Left renal pelvis (tissue), 4 donors: ENCODE results near the gene GRIN2D. TPM values are rescaled to one million over a fixed set of nuclear protein-coding genes. Genes with fewer than 3 reads are reported as not detected.

ENCODE experiments used
- DNase-seq, 4 donors: peaks; one replicate each; pipeline ENCODE4 v3.0.0-alpha.2; 2013; ENCODE audit warnings: low read depth in 4 of 4, low spot score in 3 of 4
- polyA plus RNA-seq, 4 donors: library from polyadenylated mRNA; unstranded; fragments of 120-200 nt; gene quantifications; one replicate each; pipeline ENCODE4 v1.2.1, GENCODE V29; 2013; ENCODE audit not compliant: insufficient read length in 4 of 4

The GRIN2D gene
- polyA plus RNA-seq: 1 to 10 TPM in 1 of 4 donors, under 1 TPM in 3; 0.54 to 2.2 (median 0.67) TPM

DNA sequence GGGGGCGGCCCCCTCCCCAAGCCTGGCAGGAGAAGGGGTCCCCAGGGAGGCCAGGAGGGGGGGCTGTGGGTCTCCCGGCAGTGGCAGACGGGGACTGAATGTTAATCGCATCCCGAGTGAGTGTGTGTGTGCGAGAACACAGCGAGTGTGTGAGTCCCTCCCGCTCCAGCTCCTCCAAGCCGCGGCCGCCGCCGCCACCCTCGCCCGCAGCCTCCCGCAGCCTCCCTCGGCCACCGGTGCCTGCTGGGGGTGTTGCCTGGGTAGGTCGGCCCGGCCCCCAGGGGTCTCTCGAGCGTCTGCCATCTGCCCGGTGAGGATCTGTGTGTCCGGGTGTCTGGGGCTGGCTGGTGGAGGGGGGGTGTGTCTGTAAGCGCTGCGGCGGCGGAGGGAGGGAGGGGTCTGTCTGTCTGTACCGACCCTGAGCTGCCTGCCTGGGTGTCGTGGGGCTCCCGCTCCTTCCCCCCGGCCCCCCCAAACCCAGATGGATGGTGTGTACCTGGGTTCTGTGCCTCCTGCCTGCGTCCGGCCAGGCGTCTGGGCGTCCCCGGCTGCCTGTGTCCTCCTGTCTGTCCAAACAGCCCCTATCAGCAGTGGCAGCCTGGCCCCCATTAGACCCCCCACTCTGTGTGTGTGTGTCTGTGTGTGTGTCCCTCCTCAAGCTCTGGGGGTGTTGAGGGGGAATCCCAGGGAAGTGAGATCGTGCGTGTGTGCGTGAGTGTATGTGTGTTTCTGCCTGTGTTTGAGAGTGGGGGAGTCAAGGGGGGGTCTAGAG is at the start of gene GRIN2D:
GRIN2D (plus strand) TSS at position 110 of the 772 bp plus-strand sequence. CDS start 4,725 bp downstream, outside the sequence.
- no peak for DNase-seq

DNA sequence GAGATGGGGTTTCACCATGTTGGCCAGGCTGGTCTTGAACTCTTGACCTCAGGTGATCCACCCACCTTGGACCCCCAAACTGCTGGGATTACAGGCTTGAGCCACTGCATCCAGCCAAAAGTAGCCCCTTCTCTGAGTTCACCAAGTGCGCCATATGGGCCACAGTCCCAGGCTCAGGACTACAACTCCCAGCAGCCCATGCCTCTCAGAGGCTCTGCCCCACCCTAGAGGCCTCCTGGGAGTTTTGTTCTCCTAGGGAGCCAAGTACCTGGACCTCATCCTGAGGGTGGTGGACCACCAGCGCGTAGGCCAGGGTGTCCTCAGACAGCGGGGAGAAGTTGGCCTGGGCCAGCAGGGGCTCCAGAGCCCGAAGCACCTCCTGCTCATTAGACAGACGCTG is 48.6 kb upstream of the GRIN2D start:
- no peak for DNase-seq

DNA sequence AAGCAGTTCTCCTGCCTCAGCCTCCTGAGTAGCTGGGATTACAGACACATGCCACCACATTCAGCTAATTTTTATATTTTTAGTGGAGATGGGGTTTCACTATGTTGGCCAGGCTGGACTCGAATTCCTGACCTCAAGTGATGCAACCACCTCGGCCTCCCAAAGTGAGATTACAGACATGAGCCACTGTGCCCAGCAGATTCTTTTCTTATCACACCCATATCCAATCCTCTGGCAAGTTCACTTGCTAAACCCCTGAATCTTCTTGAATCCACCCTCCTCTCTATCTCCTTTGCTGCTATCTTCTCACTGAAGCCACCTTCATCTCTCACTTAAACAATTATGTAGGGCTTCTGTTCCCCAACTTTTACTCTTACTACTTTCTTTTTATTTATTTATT is 47.3 kb upstream of the GRIN2D start:
- DNase-seq: no peak

DNA sequence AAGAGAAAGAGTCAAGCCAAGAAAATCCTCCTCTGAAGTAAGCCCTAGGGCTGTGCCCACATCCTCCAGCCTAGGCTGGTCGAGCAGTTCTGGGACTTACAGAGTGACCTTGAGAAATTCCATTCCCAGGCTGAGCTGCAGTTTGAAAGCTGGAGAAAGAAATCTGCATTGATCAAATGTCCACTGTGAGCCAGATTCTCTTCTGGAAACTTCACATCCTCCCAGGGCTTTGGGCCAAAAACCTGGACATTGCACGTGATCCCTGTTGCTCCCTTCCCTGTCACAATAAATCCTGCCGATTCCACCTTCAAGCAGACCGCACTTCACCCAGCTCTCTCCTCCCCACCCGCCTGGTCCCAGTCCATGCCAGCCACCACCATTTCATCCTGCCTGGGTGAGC is 45.4 kb upstream of the GRIN2D start:
- DNase-seq: no peak

GRCh38 chr19:48348737-48349136 is 44.7 kb upstream of the GRIN2D start:
- DNase-seq: no peak

- no peak for DNase-seq
Observed at GRCh38 chr19:48350856-48351255, 42.6 kb upstream of the GRIN2D start.

- DNase-seq: no peak
Observed at GRCh38 chr19:48351341-48351752, 42.1 kb upstream of the GRIN2D start.

- no peak for DNase-seq
Observed at GRCh38 chr19:48353677-48354076, 39.8 kb upstream of the GRIN2D start.

GRCh38 chr19:48354332-48354992 is 39.0 kb upstream of the GRIN2D start:
- DNase-seq: no peak

DNA sequence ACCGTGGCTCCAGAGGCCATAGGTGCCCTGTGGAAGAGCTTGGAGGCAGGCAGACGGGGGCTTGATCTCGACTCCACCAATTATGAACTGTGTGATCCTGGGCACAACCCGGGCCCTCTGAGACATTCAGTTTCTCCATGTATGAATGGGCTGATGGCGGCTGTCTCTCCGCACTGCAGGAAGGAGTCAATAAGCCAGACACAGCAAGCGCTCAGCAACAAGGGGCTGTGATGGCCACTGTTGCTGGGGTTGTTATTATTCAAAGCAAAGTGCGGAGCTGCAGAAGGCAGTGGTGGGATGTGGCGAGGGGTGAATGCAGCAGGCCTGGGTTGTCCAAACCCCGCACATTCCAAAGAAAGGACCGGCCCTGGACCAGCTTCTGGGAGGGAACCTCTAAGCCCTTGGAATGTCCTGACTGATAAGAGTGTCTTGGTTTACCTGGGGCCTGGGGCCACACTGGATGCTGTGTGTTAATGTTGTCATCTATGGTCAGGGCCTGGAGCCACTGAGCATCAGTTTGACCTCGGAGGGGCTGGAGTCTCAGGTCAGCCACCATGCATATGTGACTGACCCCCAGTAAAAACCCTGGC is 38.0 kb upstream of the GRIN2D start:
- no peak for DNase-seq

- no peak for DNase-seq
Observed at GRCh38 chr19:48359123-48359522, 34.3 kb upstream of the GRIN2D start.

DNA sequence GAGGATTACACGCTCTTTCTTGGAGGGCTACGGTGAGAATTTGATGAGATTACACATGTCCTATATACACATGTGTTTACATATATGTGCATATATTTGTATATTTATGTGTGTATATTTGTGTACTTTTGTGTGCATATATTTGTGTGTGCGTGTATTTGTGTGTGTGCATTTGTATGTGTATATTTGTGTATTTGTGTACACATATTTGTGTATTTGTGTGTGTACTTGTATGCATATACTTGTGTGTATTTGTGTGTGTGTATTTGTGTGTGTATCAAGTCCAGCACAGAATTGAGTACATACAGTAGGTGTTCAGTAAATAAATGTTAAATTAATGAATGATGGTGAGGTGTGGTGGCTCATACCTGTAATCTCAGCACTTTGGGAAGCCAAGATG is 31.6 kb upstream of the GRIN2D start:
- no peak for DNase-seq

GRCh38 chr19:48362716-48363499 is 30.6 kb upstream of the GRIN2D start:
- peak; percentile 81 to 89 (median 86) for DNase-seq

- no peak for DNase-seq
Observed at GRCh38 chr19:48363500-48363809, 30.0 kb upstream of the GRIN2D start.

DNA sequence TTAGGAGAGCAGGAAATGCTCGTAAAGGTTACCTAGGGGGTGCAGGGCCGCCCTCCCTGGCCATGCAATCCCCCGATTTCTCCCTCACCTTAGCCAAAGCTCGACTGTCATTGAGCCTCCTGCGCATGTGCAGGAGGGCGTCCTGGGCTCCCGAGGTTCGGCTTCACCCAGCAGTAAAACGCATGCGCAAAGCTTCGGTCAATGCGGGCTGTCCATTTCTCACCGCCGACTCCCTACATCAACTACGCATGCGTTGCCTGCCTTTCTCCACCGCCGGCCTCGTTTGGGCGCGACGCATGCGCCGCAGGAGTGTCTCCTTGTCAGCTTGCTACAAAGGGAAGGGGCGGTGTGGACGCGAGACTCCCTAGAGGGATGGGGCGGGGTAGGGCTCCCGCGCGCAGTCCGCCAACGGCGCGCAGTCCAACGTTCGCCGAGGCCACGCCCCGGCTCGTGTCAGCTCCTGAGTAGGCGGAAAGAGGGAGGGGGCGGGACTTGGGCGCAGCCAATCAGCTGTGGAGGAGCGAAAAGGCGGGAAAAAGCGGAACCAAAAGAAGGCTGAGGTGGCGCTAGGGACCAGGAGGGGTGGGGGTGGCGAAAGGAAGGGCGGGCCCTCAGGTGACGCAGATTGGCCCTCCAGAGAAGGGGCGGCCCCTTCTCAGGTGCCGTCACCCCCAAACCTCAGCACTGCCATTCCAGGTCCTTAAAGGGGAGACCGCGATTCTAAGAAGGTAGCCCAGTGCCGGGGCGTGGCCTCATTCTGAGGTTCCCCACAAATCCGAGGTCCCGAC is 29.5 kb upstream of the GRIN2D start, which contains the start of the genes SYNGR4 and TMEM143:
SYNGR4 (plus strand) TSS at position 558 of the 788 bp plus-strand sequence. CDS start 1,476 bp downstream, outside the sequence.
TMEM143 (minus strand) TSS at position 131 of the 788 bp plus-strand sequence; CDS start at position 111, 20 bp downstream.
- peak; percentile 99 to 100 (median 100) for DNase-seq

DNA sequence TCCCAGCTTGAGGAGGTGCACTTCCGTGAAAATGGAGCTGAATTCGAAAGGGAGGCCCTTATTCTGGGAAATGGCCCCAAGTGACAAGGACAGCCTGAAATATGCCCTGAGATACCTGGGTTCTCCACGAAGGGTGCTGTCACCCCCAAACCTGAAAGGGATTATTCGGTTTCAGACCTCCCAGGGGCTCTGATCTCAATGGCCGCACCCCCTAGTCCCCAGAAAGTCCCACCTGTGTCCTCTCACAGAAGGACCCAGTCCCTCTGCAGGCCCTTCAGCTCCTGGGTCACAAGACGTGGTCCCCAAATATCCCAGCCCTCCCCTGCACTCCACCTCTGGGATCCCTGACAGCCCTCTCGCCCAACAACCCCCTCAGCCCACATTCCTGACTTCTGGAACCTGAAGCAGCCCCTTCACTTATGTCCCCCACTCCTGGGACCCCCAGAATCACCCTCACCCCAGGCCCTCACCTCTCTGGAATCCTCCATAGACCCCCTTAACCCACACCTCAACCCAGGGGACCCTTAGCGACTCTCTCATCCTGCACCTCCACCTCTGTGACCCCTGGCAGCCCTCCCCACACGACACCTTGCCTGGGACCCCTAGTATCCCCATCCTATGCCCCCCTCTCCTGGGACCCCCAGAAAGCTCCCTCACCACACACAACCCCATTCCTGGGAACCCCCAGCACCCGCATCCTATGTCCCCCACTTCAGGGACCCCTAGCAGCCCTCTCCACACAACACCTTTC is 28.7 kb upstream of the GRIN2D start:
- no peak for DNase-seq

- no peak for DNase-seq
Observed at GRCh38 chr19:48365602-48366001, 27.9 kb upstream of the GRIN2D start.

- DNase-seq: no peak
Observed at GRCh38 chr19:48367855-48368254, 25.6 kb upstream of the GRIN2D start.

DNA sequence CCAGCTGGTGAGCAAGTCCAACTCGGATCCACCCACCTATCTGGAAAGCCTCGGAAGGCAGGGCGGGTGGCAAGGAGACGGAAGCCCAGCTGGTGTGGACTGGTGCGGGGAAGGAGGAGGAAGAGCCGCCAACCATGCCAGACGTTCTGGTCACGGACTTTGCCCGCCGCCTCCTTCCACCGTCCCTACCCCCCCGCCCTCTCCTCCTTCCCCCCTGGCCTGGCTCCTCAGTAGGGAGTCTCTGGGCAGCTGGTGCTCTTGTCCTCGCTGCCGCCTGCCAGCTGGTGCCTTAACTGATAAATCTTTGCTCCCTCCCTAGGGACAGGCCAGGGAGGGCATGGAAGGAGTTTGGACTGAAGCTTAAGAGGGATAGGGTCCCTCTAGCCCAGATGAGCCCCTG is 24.5 kb upstream of the GRIN2D start:
- DNase-seq: no peak
